Measurements from ENCODE around the gene CAMLG. TPM values are rescaled to one million over a fixed set of nuclear protein-coding genes. Genes with fewer than 3 reads are reported as not detected.
A peak's percentile ranks its signal among the peaks of the same experiment; 100 is the strongest.

CAMLG gene
- polyA plus RNA-seq, 3 donors = 17.5 to 20.8 (median 17.8) TPM

DNA sequence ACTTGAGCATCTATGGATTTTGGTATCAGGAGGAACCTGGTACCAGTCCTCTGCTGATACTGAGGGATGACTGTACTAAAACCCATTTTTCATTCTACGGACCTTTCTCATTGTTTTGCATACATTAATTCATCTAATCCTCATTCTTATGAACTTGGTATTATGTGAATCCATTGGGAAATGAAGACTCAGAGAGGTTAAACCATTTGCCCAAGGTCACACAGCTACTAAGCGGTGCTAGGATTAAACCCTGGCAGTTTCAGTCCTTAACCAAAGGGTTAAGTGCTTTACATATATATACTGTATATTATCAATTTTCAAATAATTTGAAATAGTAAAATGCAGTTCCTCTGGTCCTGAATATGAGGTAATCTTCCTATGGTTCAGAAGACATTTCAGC is 3.8 kb downstream of the CAMLG start:
- no peaks in the 10 kb centered on the region for H3K27me3 Mint-ChIP-seq (ENCODE audit: low read depth in 3 of 3)
- H3K4me3 Mint-ChIP-seq = no peak overlapping the region
- Histone ChIP-seq H3K36me3 (replicated peaks in 1 of 2; ENCODE audit: control insufficient read depth in 1 of 2, insufficient read depth in 2 of 2, low read length in 2 of 2) (peaks cover 5 to 18% of the 10 kb centered on the region in 2 donors), H3K9ac (ENCODE audit: insufficient read depth, low read length, poor library complexity, severe bottlenecking) (no peak overlapping the region), H3K4me1 (ENCODE audit: control insufficient read depth in 1 of 2, insufficient read depth in 2 of 2, low read length in 2 of 2) (peaks cover 19 to 20% of the 10 kb centered on the region in 2 donors), H3K9me3 (replicated peaks in 1 of 2; ENCODE audit: control insufficient read depth in 1 of 2, insufficient read depth in 1 of 2, low read length in 2 of 2) (no peaks in the 10 kb centered on the region), H2AFZ (ENCODE audit: insufficient read depth, low read depth, low read length, poor library complexity, severe bottlenecking) (no peak overlapping the region), H4K20me1 (ENCODE audit: insufficient read depth, low read length) (no peaks in the 10 kb centered on the region), H3K27me3 (ENCODE audit: control insufficient read depth in 2 of 2, insufficient read depth in 2 of 2, low read length in 2 of 2) (no peaks in the 10 kb centered on the region), H3K4me2 (replicated peaks; ENCODE audit: extremely low read depth, low read length, poor library complexity, severe bottlenecking) (no peak overlapping the region), H3K79me2 (ENCODE audit: insufficient read depth, low read length) (peaks cover 28% of the 10 kb centered on the region), H3K27ac (ENCODE audit: low read depth in 1 of 2, low read length in 2 of 2) (no peak overlapping the region), H3K4me3 (replicated peaks in 1 of 3; ENCODE audit: low read depth in 2 of 3, low read length in 3 of 3) (no peak overlapping the region)
- H3K36me3 Mint-ChIP-seq = peaks cover 10 to 16% of the 10 kb centered on the region in 2 donors
- no peak overlapping the region for H3K27ac Mint-ChIP-seq
- WGBS (ENCODE audit: insufficient coverage) = no CpG with 5 or more reads among the region's 2 CpGs
- intact Hi-C loops (cut with micrococcal nuclease) = no loop called here
- no peak for TF ChIP-seq CTCF (IDR thresholded peaks at IDR 0.05)
- peaks cover 0 to 3% (median 0%) of the 10 kb centered on the region in 7 donors for H3K9me3 Mint-ChIP-seq
- peaks cover 16% of the 10 kb centered on the region for H3K4me1 Mint-ChIP-seq
- no peak for DNase-seq

GRCh38 chr5:134749415-134749814 is 11.1 kb downstream of the CAMLG start:
- no peaks in the 10 kb centered on the region for H3K9me3 ChIP-seq (replicated peaks in 1 of 2; ENCODE audit: control insufficient read depth in 1 of 2, insufficient read depth in 1 of 2, low read length in 2 of 2)
- H3K4me1 ChIP-seq (ENCODE audit: control insufficient read depth in 1 of 2, insufficient read depth in 2 of 2, low read length in 2 of 2) = no peaks in the 10 kb centered on the region
- peaks cover 7 to 28% of the 10 kb centered on the region in 2 donors for H3K36me3 ChIP-seq (replicated peaks in 1 of 2; ENCODE audit: control insufficient read depth in 1 of 2, insufficient read depth in 2 of 2, low read length in 2 of 2)
- no peak overlapping the region for H2AFZ ChIP-seq (ENCODE audit: insufficient read depth, low read depth, low read length, poor library complexity, severe bottlenecking)
- no peaks in the 10 kb centered on the region for H3K4me1 Mint-ChIP-seq
- H3K9ac ChIP-seq (ENCODE audit: insufficient read depth, low read length, poor library complexity, severe bottlenecking) = no peak overlapping the region
- H3K9me3 Mint-ChIP-seq = no peaks in the 10 kb centered on the region
- TF ChIP-seq CTCF (IDR thresholded peaks at IDR 0.05) = no peak
- peak overlapping the region in 2 of 7 donors; percentile 3 to 24 for H3K27ac Mint-ChIP-seq
- peaks cover 0 to 2% (median 0%) of the 10 kb centered on the region in 3 donors for H3K27me3 Mint-ChIP-seq (ENCODE audit: low read depth in 3 of 3)
- no peak overlapping the region for H3K4me2 ChIP-seq (replicated peaks; ENCODE audit: extremely low read depth, low read length, poor library complexity, severe bottlenecking)
- DNase-seq = no peak
- no CpG with 5 or more reads among the region's 3 CpGs for WGBS (ENCODE audit: insufficient coverage)
- H3K79me2 ChIP-seq (ENCODE audit: insufficient read depth, low read length) = no peaks in the 10 kb centered on the region
- H3K4me3 ChIP-seq (replicated peaks in 1 of 3; ENCODE audit: low read depth in 2 of 3, low read length in 3 of 3) = no peak overlapping the region
- intact Hi-C loops (cut with micrococcal nuclease) = no loop called here
- peaks cover 13 to 23% of the 10 kb centered on the region in 2 donors for H3K36me3 Mint-ChIP-seq
- no peaks in the 10 kb centered on the region for H4K20me1 ChIP-seq (ENCODE audit: insufficient read depth, low read length)
- H3K4me3 Mint-ChIP-seq = no peak overlapping the region
- H3K27ac ChIP-seq (ENCODE audit: low read depth in 1 of 2, low read length in 2 of 2) = no peak overlapping the region
- H3K27me3 ChIP-seq (ENCODE audit: control insufficient read depth in 2 of 2, insufficient read depth in 2 of 2, low read length in 2 of 2) = no peaks in the 10 kb centered on the region
